HepG2 (cell line): ENCODE results near the gene ALB. TPM values are rescaled to one million over a fixed set of nuclear protein-coding genes. Genes with fewer than 3 reads are reported as not detected.

Source experiments
- BCL3 ChIP-seq: sonication (generic); formaldehyde crosslinking; IDR thresholded peaks from 2 replicates; pipeline ENCODE4 v1.5.1; 2020; ENCODE audit warnings: mild to moderate bottlenecking, missing genetic modification reagents, moderate library complexity
- BORCS8-MEF2B ChIP-seq: sonication (generic); formaldehyde crosslinking; IDR thresholded peaks from 2 replicates; pipeline ENCODE4 v1.8.0; 2022; ENCODE audit warnings: mild to moderate bottlenecking, missing genetic modification reagents
- HOXA3 ChIP-seq: sonication (generic); formaldehyde crosslinking; IDR thresholded peaks from 2 replicates; pipeline ENCODE4 v1.5.0; 2020; ENCODE audit warnings: missing genetic modification reagents
- IKZF1 ChIP-seq: fragments of 450-650 bp; IDR thresholded peaks from 2 replicates; pipeline ENCODE4 v1.7.1; 2016
- MLLT10 ChIP-seq: sonication (generic); formaldehyde crosslinking; IDR thresholded peaks from 2 replicates; pipeline ENCODE4 v1.4.0; 2020; ENCODE audit warnings: missing genetic modification reagents
- NFE2 ChIP-seq: sonication (generic); formaldehyde crosslinking; IDR thresholded peaks from 2 replicates; pipeline ENCODE4 v1.4.0; 2020; ENCODE audit warnings: missing genetic modification reagents
- PHF8 ChIP-seq: sonication (generic); formaldehyde crosslinking; IDR thresholded peaks from 2 replicates; pipeline ENCODE4 v1.5.0; 2020; ENCODE audit warnings: missing genetic modification reagents
- SIN3A ChIP-seq: IDR thresholded peaks from 2 replicates; pipeline ENCODE4 v1.6.1; 2011; ENCODE audit warnings: low read depth, mild to moderate bottlenecking, control low read depth, low read length, borderline replicate concordance
- SMYD3 ChIP-seq: sonication (generic); formaldehyde crosslinking; IDR thresholded peaks from 2 replicates; pipeline ENCODE4 v1.8.1; 2023; ENCODE audit warnings: mild to moderate bottlenecking, missing genetic modification reagents
- TARDBP ChIP-seq: sonication (generic); formaldehyde crosslinking; IDR thresholded peaks from 2 replicates; pipeline ENCODE4 v1.8.0; 2022; ENCODE audit warnings: mild to moderate bottlenecking, missing genetic modification reagents
- YY1 ChIP-seq: IDR thresholded peaks from 2 replicates; pipeline ENCODE4 v1.6.1; 2011; ENCODE audit warnings: low read length, low read depth, moderate library complexity, mild to moderate bottlenecking; ENCODE audit not compliant: insufficient read depth, insufficient replicate concordance
- polyA plus RNA-seq, 8 experiments: library from polyadenylated mRNA; depleted of rRNA in 3 of 8; stranded (reverse) in 7 of 8; unstranded in 1 of 8; fragments of >200 nt; fragmentation: Illumina TruSeq in 4 of 8; extraction: Trizol in 4 of 8; gene quantifications; 2 replicates each; pipeline versions ENCODE4 v1.2.1 to v1.2.3, GENCODE V29; 2011 to 2016; ENCODE audit warnings: low read depth in 4 of 8, missing spikeins in 1 of 8, mixed read lengths in 1 of 8; ENCODE audit not compliant: insufficient read depth in 1 of 8
- total RNA-seq, 5 experiments: library from RNA; depleted of rRNA; stranded (reverse); fragments of >200 nt; fragmentation: Illumina TruSeq; extraction: Trizol; gene quantifications; 2 replicates each; pipeline ENCODE4 v1.2.3, GENCODE V29; 2016; ENCODE audit warnings: low read depth in 1 of 5

The ALB gene
- total and polyA plus RNA-seq, 2 of the 13 experiments (the other 11 are each of a cell fraction or from before 2014, with no cell fraction given): 22,259 to 22,625 TPM

DNA sequence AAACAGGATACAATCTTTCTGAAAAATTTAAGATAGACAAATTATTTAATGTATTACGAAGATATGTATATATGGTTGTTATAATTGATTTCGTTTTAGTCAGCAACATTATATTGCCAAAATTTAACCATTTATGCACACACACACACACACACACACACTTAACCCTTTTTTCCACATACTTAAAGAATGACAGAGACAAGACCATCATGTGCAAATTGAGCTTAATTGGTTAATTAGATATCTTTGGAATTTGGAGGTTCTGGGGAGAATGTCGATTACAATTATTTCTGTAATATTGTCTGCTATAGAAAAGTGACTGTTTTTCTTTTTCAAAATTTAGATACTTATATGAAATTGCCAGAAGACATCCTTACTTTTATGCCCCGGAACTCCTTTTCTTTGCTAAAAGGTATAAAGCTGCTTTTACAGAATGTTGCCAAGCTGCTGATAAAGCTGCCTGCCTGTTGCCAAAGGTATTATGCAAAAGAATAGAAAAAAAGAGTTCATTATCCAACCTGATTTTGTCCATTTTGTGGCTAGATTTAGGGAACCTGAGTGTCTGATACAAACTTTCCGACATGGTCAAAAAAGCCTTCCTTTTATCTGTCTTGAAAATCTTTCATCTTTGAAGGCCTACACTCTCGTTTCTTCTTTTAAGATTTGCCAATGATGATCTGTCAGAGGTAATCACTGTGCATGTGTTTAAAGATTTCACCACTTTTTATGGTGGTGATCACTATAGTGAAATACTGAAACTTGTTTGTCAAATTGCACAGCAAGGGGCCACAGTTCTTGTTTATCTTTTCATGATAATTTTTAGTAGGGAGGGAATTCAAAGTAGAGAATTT, 5.2 kb downstream of the ALB start (continued):
- TF ChIP-seq YY1 (no peak), PHF8 (CRISPR knock-in tag) (peak; percentile 32; the same call in 1 of the 2 replicates), SIN3A (peak; percentile 33; the same call in 1 of the 2 replicates), IKZF1 (no peak), SMYD3 (CRISPR knock-in tag) (0 out of 2 replicates have a peak, but pooled peaks have one; percentile 35), HOXA3 (CRISPR knock-in tag) (no peak), NFE2 (CRISPR knock-in tag) (no peak), BORCS8-MEF2B (CRISPR knock-in tag) (no peak), TARDBP (CRISPR knock-in tag) (0 out of 2 replicates have a peak, but pooled peaks have one; percentile 14), BCL3 (CRISPR knock-in tag) (no peak), MLLT10 (CRISPR knock-in tag) (peak; percentile 12; the same call in 1 of the 2 replicates)
- TF ChIP-seq, all 625 proteins: peak for 35
